Nephron progenitor cell (in vitro differentiated cells): ENCODE measurements around the gene BBS9.

Experiments used
- DNase-seq: peaks from one replicate; pipeline ENCODE4 v3.0.0; 2021
- H3K27ac Mint-ChIP-seq: 2 replicates; pipeline ENCODE4 v1.8.0; 2021; ENCODE audit warnings: mild to moderate bottlenecking, moderate library complexity, mixed read lengths
- H3K27me3 Mint-ChIP-seq: 2 replicates; pipeline ENCODE4 v1.8.0; 2021; ENCODE audit warnings: mild to moderate bottlenecking, low read depth, mixed read lengths; ENCODE audit not compliant: poor library complexity
- H3K36me3 Mint-ChIP-seq: 2 replicates; pipeline ENCODE4 v1.8.0; 2021; ENCODE audit warnings: low read depth, mixed read lengths
- H3K4me1 Mint-ChIP-seq: 2 replicates; pipeline ENCODE4 v1.8.0; 2021; ENCODE audit warnings: mixed read lengths
- H3K4me3 Mint-ChIP-seq: 2 replicates; pipeline ENCODE4 v1.8.0; 2021; ENCODE audit warnings: mild to moderate bottlenecking, moderate library complexity, mixed read lengths
- H3K9me3 Mint-ChIP-seq: 2 replicates; pipeline ENCODE4 v1.8.0; 2021; ENCODE audit warnings: mild to moderate bottlenecking, moderate library complexity, mixed read lengths
- CTCF ChIP-seq: fragments of 200-600 bp; sonication (generic); IDR thresholded peaks from 2 replicates; pipeline ENCODE4 v1.5.0; 2021; ENCODE audit warnings: antibody characterized with exemption

Gene BBS9

GRCh38 chr7:33411020-33411419, 281.7 kb downstream of the BBS9 start:
- Mint-ChIP-seq H3K9me3 (peaks cover 40% of the 10 kb centered on the region), H3K4me3 (no peak overlapping the region), H3K27me3 (no peaks in the 10 kb centered on the region), H3K36me3 (peaks cover 33% of the 10 kb centered on the region), H3K4me1 (no peaks in the 10 kb centered on the region), H3K27ac (no peak overlapping the region)
- TF ChIP-seq CTCF, result no peak
- no peak for DNase-seq

- no peak overlapping the region for H3K27ac Mint-ChIP-seq
These were observed 283.0 kb downstream of the BBS9 start for GRCh38 chr7:33412331-33412730.

DNA sequence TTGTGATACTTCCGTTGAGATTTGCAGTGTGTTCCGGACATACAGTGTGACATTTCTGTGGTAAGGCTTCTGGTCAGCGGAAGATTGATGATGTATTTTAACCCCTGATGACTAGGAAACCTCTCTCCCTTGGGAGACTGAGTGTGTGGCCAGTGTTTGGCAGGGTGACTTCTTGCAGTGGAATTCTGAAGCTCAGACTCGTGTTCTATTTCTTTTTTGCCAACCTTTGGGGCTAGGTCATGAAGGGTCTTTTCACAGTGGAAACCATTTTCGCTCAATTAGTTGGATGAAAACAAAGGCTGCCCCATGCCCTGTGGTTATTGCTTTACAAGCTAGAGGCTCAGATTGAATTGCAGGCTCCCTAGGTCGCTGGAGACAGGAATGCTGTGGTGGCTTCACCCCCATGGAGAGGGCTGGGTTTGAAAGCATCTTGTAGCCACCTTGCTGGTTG, 288.9 kb downstream of the BBS9 start:
- Mint-ChIP-seq H3K27me3 (no peaks in the 10 kb centered on the region), H3K4me1 (peaks cover 20% of the 10 kb centered on the region), H3K27ac (peak overlapping the region; percentile 83), H3K36me3 (no peaks in the 10 kb centered on the region), H3K9me3 (no peaks in the 10 kb centered on the region), H3K4me3 (no peak overlapping the region)
- DNase-seq, result peak; percentile 24
- no peak for TF ChIP-seq CTCF

More at GRCh38 chr7:33412331-33412730, 283.0 kb downstream of the BBS9 start:
- Mint-ChIP-seq H3K9me3 (peaks cover 27% of the 10 kb centered on the region), H3K4me3 (no peak overlapping the region), H3K36me3 (peaks cover 21% of the 10 kb centered on the region), H3K27me3 (no peaks in the 10 kb centered on the region), H3K4me1 (no peaks in the 10 kb centered on the region)
- no peak for DNase-seq
- TF ChIP-seq CTCF, result no peak

- H3K9me3 Mint-ChIP-seq, result no peaks in the 10 kb centered on the region
- H3K4me3 Mint-ChIP-seq, result no peak overlapping the region
- no peaks in the 10 kb centered on the region for H3K36me3 Mint-ChIP-seq
- no peak overlapping the region for H3K27ac Mint-ChIP-seq
- DNase-seq, result no peak
- H3K4me1 Mint-ChIP-seq, result peaks cover 24% of the 10 kb centered on the region
- no peak for TF ChIP-seq CTCF
- H3K27me3 Mint-ChIP-seq, result peaks cover 2% of the 10 kb centered on the region
These were observed 291.1 kb downstream of the BBS9 start for GRCh38 chr7:33420311-33420940.

DNA sequence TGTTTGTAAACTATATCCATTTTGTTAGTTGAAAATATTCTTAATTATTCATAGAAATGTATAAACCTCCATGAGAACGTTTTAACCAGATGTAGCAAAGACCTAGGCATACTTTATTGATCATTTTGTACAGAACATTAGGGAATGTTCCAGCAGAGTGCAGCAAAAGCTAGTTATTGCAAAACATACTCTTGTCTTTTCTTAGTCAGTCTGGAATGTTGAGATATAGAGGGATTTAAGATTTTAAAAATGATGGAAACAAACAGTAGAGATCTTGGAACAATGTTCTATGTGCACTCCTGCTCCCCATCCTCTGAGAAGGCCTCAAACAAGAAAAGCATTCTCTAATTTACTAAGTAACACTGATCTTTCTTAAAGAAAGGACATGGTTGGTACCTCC, 292.1 kb downstream of the BBS9 start:
- Mint-ChIP-seq H3K9me3 (no peaks in the 10 kb centered on the region), H3K27ac (no peak overlapping the region), H3K4me3 (no peak overlapping the region), H3K27me3 (peaks cover 4% of the 10 kb centered on the region), H3K36me3 (no peaks in the 10 kb centered on the region), H3K4me1 (peaks cover 27% of the 10 kb centered on the region)
- DNase-seq, result no peak
- TF ChIP-seq CTCF, result no peak

GRCh38 chr7:33422141-33422540, 292.8 kb downstream of the BBS9 start:
- TF ChIP-seq CTCF, result no peak
- peaks cover 4% of the 10 kb centered on the region for H3K27me3 Mint-ChIP-seq
- DNase-seq, result no peak
- no peak overlapping the region for H3K27ac Mint-ChIP-seq
- H3K36me3 Mint-ChIP-seq, result no peaks in the 10 kb centered on the region
- H3K9me3 Mint-ChIP-seq, result no peaks in the 10 kb centered on the region
- peaks cover 27% of the 10 kb centered on the region for H3K4me1 Mint-ChIP-seq
- no peak overlapping the region for H3K4me3 Mint-ChIP-seq
